Measurements from ENCODE around the gene COPS2. TPM values are rescaled to one million over a fixed set of nuclear protein-coding genes. Genes with fewer than 3 reads are reported as not detected.
A peak's percentile ranks its signal among the peaks of the same experiment; 100 is the strongest.

COPS2 gene
- total and polyA plus RNA-seq, 9 of the 15 experiments (the other 6 are each of a cell fraction or from before 2014, with no cell fraction given), result 66.4 to 154 (median 117) TPM

- peaks cover 88% of the 10 kb centered on the region for H3K79me2 ChIP-seq (ENCODE audit: control insufficient read depth, insufficient read depth, low read length)
These were observed 36.5 kb upstream of the COPS2 start for GRCh38 chr15:49191892-49192291.

GRCh38 chr15:49190586-49190985 is 35.2 kb upstream of the COPS2 start:
- ChIA-PET POLR2A (no interaction called here), CTCF (ENCODE audit: low intra/inter-chr PET ratio) (no interaction called here)
- peaks cover 6% of the 10 kb centered on the region; the same call in 2 of the 3 replicates for H3K36me3 ChIP-seq (ENCODE audit: control insufficient read depth, insufficient read depth, low read length)
- no TSS peak for BruUV-seq (replicated peaks)
- peak; percentile 64 for FAIRE-seq
- no peak overlapping the region for H3K9ac ChIP-seq (ENCODE audit: insufficient read depth in 1 of 2, low read depth in 2 of 2, low read length in 2 of 2)
- H2AFZ ChIP-seq (ENCODE audit: low read depth, low read length), result no peak overlapping the region
- DNase-seq (ENCODE audit: extremely low read depth in 1 of 4, low spot score in 3 of 4), result peak in 1 of 4 experiments; percentile 34
- H3K4me2 ChIP-seq (ENCODE audit: insufficient read depth, low read length), result 0 out of 2 replicates have a peak overlapping the region, but pooled peaks have one; percentile 10
- H3K9me1 ChIP-seq (ENCODE audit: control insufficient read depth, insufficient read depth, low read length), result no peaks in the 10 kb centered on the region
- H3K4me3 ChIP-seq, result no peak overlapping the region
- H3K79me2 ChIP-seq (ENCODE audit: control insufficient read depth, insufficient read depth, low read length), result peaks cover 83% of the 10 kb centered on the region
- no peaks in the 10 kb centered on the region; the same call in 1 of the 2 replicates for H4K20me1 ChIP-seq (replicated peaks; ENCODE audit: control insufficient read depth, insufficient read depth, low read length)
- no peaks in the 10 kb centered on the region for H3K9me3 ChIP-seq (replicated peaks; ENCODE audit: control insufficient read depth, insufficient read depth, low read depth, low read length)
- no peaks in the 10 kb centered on the region for H3K27me3 ChIP-seq (ENCODE audit: control insufficient read depth in 2 of 2, insufficient read depth in 2 of 2, low read length in 2 of 2)
- peak overlapping the region; percentile 8; the same call in 1 of the 3 replicates for H3K27ac ChIP-seq (ENCODE audit: extremely low read depth, low read depth, low read length)
- peak; percentile 62 for ATAC-seq
- H3K4me1 ChIP-seq (replicated peaks in 1 of 2; ENCODE audit: control insufficient read depth in 2 of 2, insufficient read depth in 2 of 2, low read length in 2 of 2), result peaks cover 0 to 5% of the 10 kb centered on the region in 2 experiments; a peak in 2 of 5 replicates
- in situ Hi-C loops (cut with MboI) (no loop called here), intact Hi-C loops (cut with micrococcal nuclease) (no loop called here)
- WGBS (ENCODE audit: insufficient coverage, low coverage, missing lambda C conversion rate), result 35% methylated on average over 2 of the region's 2 CpGs
- TF ChIP-seq FIP1L1 (IDR thresholded peaks at IDR 0.05; ENCODE audit: low read depth, low read length, poor library complexity, severe bottlenecking) (no peak), TFAP4 (CRISPR knock-in tag; IDR thresholded peaks at IDR 0.05; ENCODE audit: borderline replicate concordance) (no peak), CBFB (CRISPR knock-in tag; IDR thresholded peaks at IDR 0.05) (no peak), SPI1 (IDR thresholded peaks at IDR 0.05; ENCODE audit: borderline replicate concordance, low read depth, low read length) (peak; percentile 26; the same call in 1 of the 2 replicates), SETDB1 (IDR thresholded peaks at IDR 0.05; ENCODE audit: low read length) (no peak), ZNF217 (CRISPR knock-in tag; IDR thresholded peaks at IDR 0.05) (no peak), MYBL2 (IDR thresholded peaks at IDR 0.05; ENCODE audit: low read depth) (peak; percentile 90), MYBL2 (CRISPR knock-in tag; IDR thresholded peaks at IDR 0.05; ENCODE audit: borderline replicate concordance) (no peak), CHAMP1 (IDR thresholded peaks at IDR 0.05) (0 out of 2 replicates have a peak, but pooled peaks have one; percentile 44), ZNF431 (CRISPR knock-in tag; IDR thresholded peaks at IDR 0.05) (no peak), ZFP1 (CRISPR knock-in tag; IDR thresholded peaks at IDR 0.05) (no peak)

More at GRCh38 chr15:49191892-49192291, 36.5 kb upstream of the COPS2 start:
- Histone ChIP-seq H3K4me3 (no peak overlapping the region), H4K20me1 (replicated peaks; ENCODE audit: control insufficient read depth, insufficient read depth, low read length) (no peaks in the 10 kb centered on the region; the same call in 1 of the 2 replicates), H2AFZ (ENCODE audit: low read depth, low read length) (no peak overlapping the region), H3K9me1 (ENCODE audit: control insufficient read depth, insufficient read depth, low read length) (no peaks in the 10 kb centered on the region), H3K9ac (ENCODE audit: insufficient read depth in 1 of 2, low read depth in 2 of 2, low read length in 2 of 2) (no peak overlapping the region), H3K27ac (ENCODE audit: extremely low read depth, low read depth, low read length) (no peak overlapping the region), H3K9me3 (replicated peaks; ENCODE audit: control insufficient read depth, insufficient read depth, low read depth, low read length) (no peaks in the 10 kb centered on the region), H3K4me1 (replicated peaks in 1 of 2; ENCODE audit: control insufficient read depth in 2 of 2, insufficient read depth in 2 of 2, low read length in 2 of 2) (peaks cover 0 to 5% of the 10 kb centered on the region in 2 experiments; a peak in 2 of 5 replicates), H3K36me3 (ENCODE audit: control insufficient read depth, insufficient read depth, low read length) (peaks cover 4% of the 10 kb centered on the region; the same call in 1 of the 3 replicates), H3K27me3 (ENCODE audit: control insufficient read depth in 2 of 2, insufficient read depth in 2 of 2, low read length in 2 of 2) (no peaks in the 10 kb centered on the region), H3K4me2 (ENCODE audit: insufficient read depth, low read length) (no peak overlapping the region)
- POLR2A ChIA-PET, result no interaction called here
- FAIRE-seq, result no peak
- ATAC-seq, result no peak
- no TSS peak for BruUV-seq (replicated peaks)
- WGBS (ENCODE audit: insufficient coverage, low coverage, missing lambda C conversion rate), result 69% methylated on average over 2 of the region's 2 CpGs
- TF ChIP-seq POLR2AphosphoS5 (IDR thresholded peaks at IDR 0.05; ENCODE audit: control insufficient read depth, insufficient read depth, low read depth, low read length) (no peak), CEBPB (tag; IDR thresholded peaks at IDR 0.05) (peak; percentile 69), DNMT1 (IDR thresholded peaks at IDR 0.05) (no peak), YBX1 (IDR thresholded peaks at IDR 0.05) (no peak), ZBTB1 (CRISPR knock-in tag; IDR thresholded peaks at IDR 0.05; ENCODE audit: borderline replicate concordance, low read depth) (no peak), RBM15 (IDR thresholded peaks at IDR 0.05; ENCODE audit: insufficient read depth, low read length) (no peak)
- intact Hi-C loops (cut with micrococcal nuclease) (loop anchor here (1.0 kb wide), 1 partner anchor 37 kb away; the partner anchor contains the start of gene COPS2), in situ Hi-C loops (cut with MboI) (no loop called here)
- DNase-seq (ENCODE audit: extremely low read depth in 1 of 4, low spot score in 3 of 4), result no peak
- CTCF ChIA-PET (ENCODE audit: low intra/inter-chr PET ratio), result no interaction called here
